Endothelial cell of umbilical vein (primary cell): ENCODE measurements around the gene CYP27C1. TPM values are rescaled to one million over a fixed set of nuclear protein-coding genes. Genes with fewer than 3 reads are reported as not detected.
A peak's percentile ranks its signal among the peaks of the same experiment; 100 is the strongest.

Experiments used
- BruUV-seq: library from RNA; stranded (reverse); fragments of 400-500 nt; replicated peaks from 2 replicates; lab custom pipeline; 2021; lab: Mats Ljungman, UMichigan
- CTCF ChIA-PET: fragments of 300-600, 350-600 bp; sonication (Branson Sonifier 250); formaldehyde crosslinking; loops from one replicate; lab custom pipeline; 2021; ENCODE audit warnings: antibody characterized with exemption, inconsistent platforms; lab: Charles Lee
- POLR2A ChIA-PET: fragments of 300-600, 350-600 bp; sonication (Branson Sonifier 250); formaldehyde crosslinking; loops from one replicate; lab custom pipeline; 2021; ENCODE audit warnings: antibody characterized with exemption, inconsistent platforms; lab: Charles Lee
- DNase-seq: peaks from one replicate; pipeline ENCODE4 v3.0.0-alpha.2; 2011; ENCODE audit warnings: low read depth, low spot score
- FAIRE-seq: peaks from 2 replicates; lab custom pipeline; 2011; peaks lifted over from hg19 to GRCh38; lab: Jason Lieb, UNC
- H2AFZ ChIP-seq: 2 replicates; pipeline ENCODE4 v1.6.0; 2012; ENCODE audit warnings: low read depth, low read length, control low read depth, inconsistent platforms
- H3K27ac ChIP-seq: 2 replicates; pipeline ENCODE4 v1.5.1; 2011; ENCODE audit warnings: low read depth, mild to moderate bottlenecking, control low read depth, low read length, moderate library complexity; ENCODE audit not compliant: insufficient read depth
- H3K27me3 ChIP-seq, 2 experiments: 2 replicates each; pipeline versions ENCODE4 v1.6.0 to v1.6.1; 2011; ENCODE audit warnings: low read length in 2 of 2, mixed read lengths in 1 of 2; ENCODE audit not compliant: control insufficient read depth in 2 of 2, insufficient read depth in 2 of 2
- H3K36me3 ChIP-seq, 2 experiments: 2 replicates in 1 of 2; 3 replicates in 1 of 2; pipeline ENCODE4 v1.5.1; 2011; ENCODE audit warnings: low read length in 2 of 2, mild to moderate bottlenecking in 1 of 2, moderate library complexity in 1 of 2; ENCODE audit not compliant: control insufficient read depth in 2 of 2, insufficient read depth in 2 of 2; ENCODE audit errors: extremely low read depth in 1 of 2
- H3K4me1 ChIP-seq: 3 replicates; pipeline ENCODE4 v1.5.1; 2011; ENCODE audit warnings: mild to moderate bottlenecking, low read length; ENCODE audit not compliant: control insufficient read depth, insufficient read depth; ENCODE audit errors: extremely low read depth
- H3K4me2 ChIP-seq: 2 replicates; pipeline ENCODE4 v1.6.1; 2011; ENCODE audit warnings: low read length, control low read depth, mixed read lengths; ENCODE audit not compliant: insufficient read depth
- H3K4me3 ChIP-seq, 3 experiments: fragments of 200-600 bp in 1 of 3; sonication (generic), shearing (Covaris generic) in 1 of 3; replicated peaks in 1 of 3; 2 replicates each; pipeline ENCODE4 v1.5.1; 2011 to 2016; ENCODE audit warnings: control low read depth in 3 of 3, low read length in 3 of 3, mild to moderate bottlenecking in 2 of 3, inconsistent platforms in 1 of 3, low read depth in 1 of 3, moderate library complexity in 1 of 3; ENCODE audit not compliant: insufficient read depth in 1 of 3
- H3K79me2 ChIP-seq: 2 replicates; pipeline ENCODE4 v1.6.0; 2012; ENCODE audit warnings: low read length, inconsistent platforms; ENCODE audit not compliant: control insufficient read depth, insufficient read depth
- H3K9ac ChIP-seq: replicated peaks from 2 replicates; pipeline ENCODE3; 2011; ENCODE audit warnings: low read length, control low read depth; ENCODE audit not compliant: insufficient read depth; ENCODE audit errors: extremely low read depth
- H3K9me1 ChIP-seq: replicated peaks from 3 replicates; pipeline ENCODE4 v1.6.0; 2011; ENCODE audit warnings: mild to moderate bottlenecking, low read length; ENCODE audit not compliant: control insufficient read depth, insufficient read depth; ENCODE audit errors: extremely low read depth
- H3K9me3 ChIP-seq: replicated peaks from 2 replicates; pipeline ENCODE4 v1.5.1; 2012; ENCODE audit warnings: low read length, inconsistent platforms; ENCODE audit not compliant: control insufficient read depth, insufficient read depth
- H4K20me1 ChIP-seq: replicated peaks from 2 replicates; pipeline ENCODE3; 2011; ENCODE audit warnings: mild to moderate bottlenecking, low read length; ENCODE audit not compliant: control insufficient read depth, insufficient read depth; ENCODE audit errors: extremely low read depth
- EZH2 ChIP-seq: IDR thresholded peaks from 2 replicates; pipeline ENCODE4 v1.6.1; 2012; ENCODE audit warnings: borderline replicate concordance, low read depth, mild to moderate bottlenecking, moderate library complexity, low read length, inconsistent platforms; ENCODE audit not compliant: severe bottlenecking
- FOS ChIP-seq: IDR thresholded peaks from 2 replicates; pipeline ENCODE4 v1.6.1; 2011; ENCODE audit warnings: mild to moderate bottlenecking, low read length, moderate library complexity, borderline replicate concordance; ENCODE audit not compliant: insufficient read depth
- JUN ChIP-seq: IDR thresholded peaks from 2 replicates; pipeline ENCODE4 v1.6.1; 2011; ENCODE audit warnings: borderline replicate concordance, low read depth; ENCODE audit not compliant: insufficient read length, insufficient read depth
- POLR2AphosphoS5 ChIP-seq: IDR thresholded peaks from 2 replicates; pipeline ENCODE4 v1.6.1; 2012; ENCODE audit warnings: low read depth, mild to moderate bottlenecking, control low read depth, low read length, moderate library complexity; ENCODE audit not compliant: insufficient read depth
- dilution Hi-C: fragments of 300-500 bp; cut with MboI; formaldehyde crosslinking; loops from one replicate; pipeline ENCODE4 v1.15.0; 2019; ENCODE audit warnings: low sequenced_read_pairs; ENCODE audit not compliant: extremely low pct_ligation_motif_present
- intact Hi-C: fragments of 100-400 bp; cut with micrococcal nuclease; formaldehyde crosslinking; loops from one replicate; pipeline ENCODE4 v1.10.0; 2022
- polyA plus RNA-seq, 4 experiments: library from polyadenylated mRNA; depleted of rRNA in 3 of 4; stranded (reverse) in 3 of 4; unstranded in 1 of 4; fragments of >200 nt; gene quantifications; 2 replicates each; pipeline versions ENCODE4 v1.2.1 to v1.2.3, GENCODE V29; 2011 to 2012; ENCODE audit warnings: missing spikeins in 1 of 4
- total RNA-seq: library from RNA; stranded (reverse); gene quantifications from 2 replicates; pipeline ENCODE4 v1.2.3, GENCODE V29; 2021
- TF ChIP-seq, protein P1 (sequence below): IDR thresholded peaks from 2 replicates; pipeline ENCODE4 v1.6.1; 2011; ENCODE audit not compliant: insufficient read depth, insufficient read length

The CYP27C1 gene
- total and polyA plus RNA-seq, 2 donors (not counting 3 experiments of a cell fraction or from before 2014, with no cell fraction given) = not detected

DNA sequence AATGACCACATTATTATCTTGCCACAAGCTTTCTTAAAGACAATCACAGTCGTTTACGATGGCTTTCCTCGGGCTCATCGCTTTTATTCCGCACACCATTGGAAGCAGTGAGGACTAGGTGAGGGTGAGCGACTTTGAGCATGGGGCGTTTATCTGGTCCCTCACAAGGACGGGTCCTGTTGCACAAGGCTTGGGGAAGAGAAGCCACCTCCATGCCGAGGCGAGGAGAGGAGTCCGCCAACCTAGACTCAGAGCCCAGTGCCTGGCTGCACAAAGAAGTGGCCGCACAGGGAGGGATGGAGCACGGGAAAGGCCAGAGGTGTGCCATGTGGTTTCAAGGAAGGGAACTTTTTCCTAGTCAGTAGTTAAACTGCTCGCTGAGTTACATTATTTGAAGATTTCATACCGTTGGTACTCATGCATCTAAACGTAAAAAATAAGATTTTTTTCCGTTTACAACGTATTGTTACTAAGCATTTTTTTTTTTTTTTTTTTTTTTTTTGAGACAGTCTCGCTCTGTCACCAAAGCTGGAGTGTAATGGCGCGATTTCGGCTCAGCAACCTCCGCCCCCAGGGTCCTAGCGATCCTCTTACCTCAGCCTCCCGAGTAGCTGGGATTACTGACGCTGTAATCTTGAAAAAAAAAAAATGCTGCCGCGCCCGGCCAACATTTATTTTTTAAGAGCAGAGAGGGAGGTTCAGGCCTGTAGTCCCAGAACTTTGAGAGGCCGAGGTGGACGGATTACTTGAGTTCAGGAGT, 849 bp upstream of the CYP27C1 start:
- Histone ChIP-seq H3K79me2 (no peaks in the 10 kb centered on the region), H3K36me3 (no peaks in the 10 kb centered on the region), H3K27ac (no peak overlapping the region), H3K27me3 (peaks cover 39 to 45% of the 10 kb centered on the region in 2 experiments), H3K4me3 (no peak overlapping the region), H3K4me2 (no peak overlapping the region), H3K9ac (no peak overlapping the region), H3K9me1 (no peaks in the 10 kb centered on the region), H3K4me1 (peaks cover under 1% of the 10 kb centered on the region), H2AFZ (peak overlapping the region; percentile 40), H3K9me3 (no peaks in the 10 kb centered on the region), H4K20me1 (no peaks in the 10 kb centered on the region)
- DNase-seq (no peak), FAIRE-seq (peak; percentile 4)
- TF ChIP-seq JUN = no peak
- TF ChIP-seq FOS = no peak
- TF ChIP-seq POLR2AphosphoS5 = no peak
- no peak for TF ChIP-seq EZH2
- TF ChIP-seq, protein P1, sequence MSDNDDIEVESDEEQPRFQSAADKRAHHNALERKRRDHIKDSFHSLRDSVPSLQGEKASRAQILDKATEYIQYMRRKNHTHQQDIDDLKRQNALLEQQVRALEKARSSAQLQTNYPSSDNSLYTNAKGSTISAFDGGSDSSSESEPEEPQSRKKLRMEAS = no peak
- ChIA-PET POLR2A (no interaction called here), CTCF (no interaction called here)
- dilution Hi-C loops (no loop called here), intact Hi-C loops (no loop called here)
- BruUV-seq = no TSS peak
